ENCODE data around the gene URB1.
A peak's percentile ranks its signal among the peaks of the same experiment; 100 is the strongest.
"Not testable (repeated sequence)": the region's sequence is repeated elsewhere in the genome, so short reads cannot be mapped to it uniquely, and the experiment has no call there.

Gene URB1

GRCh38 chr21:32413697-32414578, 21.1 kb upstream of the URB1 start:
- intact Hi-C loops (cut with DNase I): loop anchor here (1.0 to 10.0 kb wide), 2 partner anchors 71 to 155 kb away; no protein-coding TSS in a partner anchor
- no peak for DNase-seq

DNA sequence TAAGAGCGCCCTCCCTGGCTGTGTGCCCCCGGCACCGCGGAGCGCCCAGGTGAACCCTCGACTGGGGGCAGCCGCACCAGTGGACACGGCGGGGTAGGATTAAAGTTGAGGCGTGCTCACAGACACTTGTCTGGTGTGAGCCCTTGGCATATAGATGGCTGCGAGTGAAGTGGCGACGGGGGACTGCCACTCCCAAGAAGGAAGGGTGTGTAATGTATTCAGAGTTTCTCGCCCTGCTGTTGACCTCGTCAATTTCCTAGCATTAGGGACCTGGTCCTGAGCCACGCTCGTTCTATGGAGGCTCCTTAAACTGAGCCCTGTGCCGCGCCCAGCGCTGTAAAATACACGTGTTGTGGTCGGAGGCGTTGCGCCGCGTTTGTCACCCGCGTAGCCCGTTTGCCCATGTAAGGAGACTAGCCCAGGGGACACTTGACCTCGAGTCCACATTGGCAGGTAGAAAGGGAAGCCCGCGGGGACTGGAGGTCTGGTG, 20.2 kb upstream of the URB1 start:
- peak in 4 of 10 donors; percentile 15 to 85 (median 32) for DNase-seq
- intact Hi-C loops (cut with DNase I): loop anchor here (10.0 kb wide), 1 partner anchor 72 kb away; no protein-coding TSS in a partner anchor

- intact Hi-C loops (cut with DNase I): loop anchor here (10.0 kb wide), 1 partner anchor 72 kb away; no protein-coding TSS in a partner anchor
- peak in 9 of 10 donors; percentile 36 to 92 (median 50) for DNase-seq
Measured at GRCh38 chr21:32412162-32413014, 19.6 kb upstream of the URB1 start, which contains the start of gene EVA1C. Gene EVA1C, plus strand, starts transcription at chr21:32412706. Its CDS starts 148 bp downstream, at chr21:32412854.

DNA sequence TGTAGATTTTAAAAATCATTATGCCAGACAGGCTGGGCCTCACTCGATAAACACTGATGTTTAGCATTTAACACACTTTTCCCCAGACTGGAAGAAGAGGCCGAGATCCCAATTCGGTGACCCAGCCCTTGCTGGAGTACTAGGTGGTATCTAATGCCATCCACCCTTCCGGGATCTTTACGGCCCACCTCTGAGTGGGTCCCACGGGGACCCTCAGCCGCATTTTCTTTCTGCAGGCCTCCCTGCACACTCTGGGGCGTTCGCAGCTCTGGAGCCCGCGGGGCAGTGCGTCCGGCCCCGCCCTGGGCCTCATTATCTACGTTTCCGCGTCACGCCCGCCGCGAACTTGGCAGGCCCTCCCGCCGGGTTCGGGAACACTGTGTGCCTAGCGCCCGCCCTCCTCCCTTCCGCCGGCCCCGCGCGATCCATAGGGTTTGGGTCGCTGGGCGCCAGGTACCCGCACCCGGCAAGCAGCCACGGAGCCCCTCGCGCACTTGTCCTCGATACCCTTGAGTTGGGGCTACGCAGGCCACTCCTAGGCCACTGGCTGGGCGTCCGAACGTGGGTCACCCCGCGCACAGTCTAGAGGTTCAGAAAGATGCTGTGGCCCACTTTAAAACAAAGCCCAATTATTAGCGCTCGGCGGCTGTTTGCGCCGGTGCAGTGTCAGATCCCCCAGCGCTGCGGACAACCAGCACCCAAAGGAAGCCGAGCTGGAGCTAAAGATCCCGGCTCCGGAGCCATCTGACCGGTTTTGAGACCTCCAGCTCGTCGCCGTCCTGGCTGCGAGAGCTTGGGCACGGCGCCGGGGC, 18.7 kb upstream of the URB1 start:
- peak; percentile 71 to 97 (median 81) for DNase-seq
- intact Hi-C loops (cut with DNase I): loop anchor here (10.0 kb wide), 1 partner anchor 73 kb away; no protein-coding TSS in a partner anchor

- intact Hi-C loops (cut with DNase I): loop anchor here (10.0 kb wide), 1 partner anchor 74 kb away; no protein-coding TSS in a partner anchor
- peak in 2 of 10 donors; percentile 18 to 35 for DNase-seq
Measured at GRCh38 chr21:32410916-32411315, 18.1 kb upstream of the URB1 start.

DNA sequence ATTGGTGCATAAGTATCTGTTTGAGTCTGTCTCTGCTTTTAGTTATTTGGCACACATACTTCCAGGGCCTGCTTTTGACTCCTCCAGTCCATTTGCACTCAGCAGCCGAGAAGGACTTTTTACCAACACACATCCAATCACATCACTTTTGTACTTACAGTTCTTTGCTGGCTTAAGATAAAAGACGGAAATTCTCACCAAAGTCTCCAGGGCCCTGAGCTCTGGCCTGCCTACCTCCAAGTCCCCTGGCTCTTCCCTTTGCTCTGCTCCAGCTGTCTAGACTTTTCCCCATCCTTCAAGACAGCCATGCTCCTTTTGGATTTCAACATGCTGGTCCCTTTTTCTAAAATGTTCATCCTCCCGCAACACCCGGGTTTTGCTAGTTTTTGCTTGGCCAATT, 17.5 kb upstream of the URB1 start:
- DNase-seq: no peak
- intact Hi-C loops (cut with DNase I): loop anchor here (10.0 kb wide), 1 partner anchor 75 kb away; no protein-coding TSS in a partner anchor

DNA sequence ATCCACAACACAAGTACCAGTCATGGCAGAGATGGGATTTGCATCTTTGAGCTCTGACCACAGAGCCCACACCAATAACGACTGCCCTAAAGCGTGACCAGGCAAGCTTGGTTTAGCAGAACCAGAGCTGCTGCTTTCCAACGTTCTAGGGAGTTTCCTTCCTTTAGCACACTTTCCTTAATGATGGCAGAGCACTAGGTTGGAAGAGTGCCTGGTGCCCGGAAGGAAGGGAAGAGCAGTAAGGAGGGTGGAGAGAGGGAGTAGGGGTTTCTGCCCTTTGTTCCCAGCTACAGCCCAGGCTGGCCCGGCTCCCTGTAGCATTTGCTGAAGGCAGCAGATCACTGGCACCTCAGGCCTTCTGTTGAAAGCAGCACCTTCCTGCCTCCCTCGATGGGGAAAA, 13.6 kb upstream of the URB1 start:
- no peak for DNase-seq
- intact Hi-C loops (cut with DNase I): no loop called here

DNA sequence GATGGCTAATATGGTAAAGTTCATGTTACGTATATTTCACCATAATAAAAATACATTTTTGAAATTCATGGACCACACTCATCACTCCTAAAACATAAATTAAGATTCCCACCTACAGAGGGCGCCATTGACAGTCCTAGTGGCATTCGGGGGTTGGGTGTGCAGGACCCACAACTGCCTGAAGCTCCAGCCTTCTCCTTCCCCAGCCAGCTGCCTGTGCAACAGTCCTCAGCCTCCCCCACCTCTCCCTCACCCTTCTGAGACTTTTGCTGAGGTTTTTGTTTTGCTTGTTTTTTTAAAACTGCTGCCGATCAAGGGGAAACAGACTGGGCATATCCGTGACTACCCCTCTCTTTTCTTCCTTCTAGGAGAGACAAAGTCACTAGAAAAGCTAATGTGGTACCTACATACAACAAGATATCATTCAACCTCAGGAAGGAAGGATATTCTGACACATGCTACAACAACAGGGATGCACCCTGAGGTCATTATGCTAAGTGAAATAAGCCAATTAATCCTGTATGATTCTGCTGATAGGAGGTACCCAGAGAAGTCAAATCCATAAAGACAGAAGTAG, 10.5 kb upstream of the URB1 start:
- intact Hi-C loops (cut with DNase I): loop anchor here (2.0 kb wide), 1 partner anchor 198 kb away; no protein-coding TSS in a partner anchor
- DNase-seq: peak in 7 of 10 donors; percentile 60 to 93 (median 61)

- intact Hi-C loops (cut with DNase I): no loop called here
- DNase-seq: no peak
Measured at GRCh38 chr21:32393677-32394001, 827 bp upstream of the URB1 start.

- no peak for DNase-seq
- intact Hi-C loops (cut with DNase I): no loop called here
Measured at GRCh38 chr21:32392299-32392879, 423 bp downstream of the URB1 start.

DNA sequence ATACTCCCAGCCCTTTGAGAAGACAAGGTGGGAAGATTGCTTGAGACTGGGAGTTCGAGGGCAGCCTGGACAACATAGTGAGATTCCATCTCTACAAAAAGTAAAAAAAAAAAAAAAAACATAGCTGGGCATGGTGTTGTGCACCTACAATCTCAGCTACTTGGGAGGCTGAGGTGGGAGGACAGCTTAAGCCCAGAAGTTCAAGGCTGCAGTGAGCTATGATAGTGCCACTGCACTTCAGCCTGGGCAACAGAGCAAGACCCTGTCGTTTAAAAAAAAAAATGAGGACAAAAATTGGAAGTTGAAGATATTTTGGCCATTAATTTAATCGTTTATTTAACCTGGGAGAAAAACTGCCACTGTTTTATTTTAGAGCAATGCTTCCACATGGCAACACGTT, 1.1 kb downstream of the URB1 start:
- no peak for DNase-seq
- intact Hi-C loops (cut with DNase I): no loop called here

GRCh38 chr21:32390537-32391224, 2.1 kb downstream of the URB1 start:
- intact Hi-C loops (cut with DNase I); DNase-seq: not testable (repeated sequence)

- no peak for DNase-seq
- intact Hi-C loops (cut with DNase I): no loop called here
Measured at GRCh38 chr21:32389337-32390015, 3.3 kb downstream of the URB1 start.

- no peak for DNase-seq
- intact Hi-C loops (cut with DNase I): no loop called here
Measured at GRCh38 chr21:32388306-32388705, 4.5 kb downstream of the URB1 start.

DNA sequence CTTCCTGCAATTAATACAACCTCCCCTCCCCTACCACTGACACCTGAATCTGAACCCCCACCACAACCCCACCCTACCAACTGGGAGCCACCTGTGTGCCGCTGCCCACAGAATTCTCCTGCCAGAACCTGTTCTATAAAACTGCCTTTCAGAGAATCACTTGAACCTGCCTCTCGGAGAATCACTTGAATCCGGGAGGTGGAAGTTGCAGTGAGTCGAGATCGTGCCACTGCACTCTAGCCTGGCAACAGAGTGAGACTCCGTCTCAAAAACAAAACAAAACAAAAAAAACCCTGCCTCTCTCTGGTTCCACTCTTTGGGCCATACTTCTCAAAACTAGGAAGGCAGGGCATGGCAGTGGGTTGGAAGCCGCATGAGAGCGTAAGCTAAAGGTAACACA, 5.7 kb downstream of the URB1 start:
- DNase-seq: no peak
- intact Hi-C loops (cut with DNase I): no loop called here

DNA sequence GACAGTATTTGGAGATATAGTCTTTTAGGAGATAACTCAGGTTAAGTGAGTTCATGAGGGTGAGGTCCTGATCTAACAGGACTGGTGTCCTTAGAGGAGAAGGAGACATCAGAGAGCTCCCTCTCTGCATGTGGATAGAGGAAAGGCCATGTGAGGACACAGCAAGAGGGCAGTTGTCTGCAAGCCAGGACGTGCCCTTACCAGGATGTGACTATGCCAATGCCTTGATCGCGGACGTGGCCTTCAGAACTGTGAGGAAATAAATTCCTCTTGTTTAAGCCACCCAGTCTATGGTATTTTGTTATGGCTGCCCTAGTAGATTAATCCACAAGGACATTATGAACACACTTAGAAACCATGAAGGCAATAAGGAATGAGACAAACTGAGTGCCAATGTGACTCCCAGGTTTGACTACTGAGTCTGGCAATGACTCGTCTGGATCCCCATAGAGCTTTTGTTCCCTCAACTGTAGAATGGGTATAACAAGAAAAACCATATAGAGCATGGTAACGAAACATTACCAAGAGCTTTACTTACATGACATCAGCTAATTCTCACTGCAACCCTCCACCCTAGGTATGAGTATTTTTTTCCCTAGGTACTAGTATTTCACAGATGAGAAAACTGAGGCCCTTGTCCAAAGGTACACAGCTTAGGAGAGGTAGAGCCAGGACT, 6.5 kb downstream of the URB1 start:
- DNase-seq: no peak
- intact Hi-C loops (cut with DNase I): no loop called here

- DNase-seq: no peak
- intact Hi-C loops (cut with DNase I): no loop called here
Measured at GRCh38 chr21:32383812-32384211, 9.0 kb downstream of the URB1 start.

Data from posterior cingulate gyrus (tissue), 11 donors.